ENCODE results near the gene PARD3.

- TF ChIP-seq FOS (IDR thresholded peaks at IDR 0.05; ENCODE audit: borderline replicate concordance, extremely low read depth, insufficient read length) (no peak), MLLT1 (IDR thresholded peaks at IDR 0.05) (no peak), MYC (IDR thresholded peaks at IDR 0.05; ENCODE audit: insufficient read depth, insufficient read length, insufficient replicate concordance, low read length, severe bottlenecking) (no peak), POLR2AphosphoS2 (IDR thresholded peaks at IDR 0.05; ENCODE audit: low read depth, low read length) (no peak), POLR2AphosphoS5 (IDR thresholded peaks at IDR 0.05; ENCODE audit: low read length) (no peak), POLR2A (IDR thresholded peaks at IDR 0.05; ENCODE audit: low read depth, low read length) (no peak), CHD4 (IDR thresholded peaks at IDR 0.05) (no peak), CEBPB (IDR thresholded peaks at IDR 0.05; ENCODE audit: borderline replicate concordance in 1 of 2, low read depth in 2 of 2, low read length in 2 of 2) (no peak), CTCF (IDR thresholded peaks at IDR 0.05 in 2 of 3, conservative IDR thresholded peaks at IDR 0.05 in 1 of 3; ENCODE audit: control insufficient read depth in 2 of 3, extremely low read depth in 1 of 3, insufficient read depth in 1 of 3, low read depth in 3 of 3, low read length in 3 of 3) (no peak), ZNF207 (IDR thresholded peaks at IDR 0.05; ENCODE audit: borderline replicate concordance) (no peak)
Observed at GRCh38 chr10:34250722-34251121, 564.4 kb downstream of the PARD3 start.

All from GM12878 (cell line).